PC-3 (cell line): ENCODE data around the gene PRUNE2.

Source experiments
- CTCF ChIP-seq: fragments of 300-600 bp; sonication (generic); conservative IDR thresholded peaks from 2 replicates; pipeline ENCODE4 v1.5.1; 2017; ENCODE audit warnings: antibody characterized with exemption, low read depth, mild to moderate bottlenecking, low read length
- EZH2 ChIP-seq: fragments of 300-600 bp; sonication (generic); IDR thresholded peaks from one replicate; pipeline ENCODE4 v1.6.1; 2017; ENCODE audit warnings: antibody characterized with exemption, mild to moderate bottlenecking, low read length; ENCODE audit not compliant: unreplicated experiment
- EZH2phosphoT487 ChIP-seq: fragments of 300-600 bp; sonication (generic); IDR thresholded peaks from 2 replicates; pipeline ENCODE4 v1.6.1; 2018; ENCODE audit warnings: mild to moderate bottlenecking, antibody characterized with exemption, low read length, borderline replicate concordance

- peak; percentile 58 for TF ChIP-seq CTCF
- TF ChIP-seq EZH2, result no peak
- no peak for TF ChIP-seq EZH2phosphoT487
These were observed 144.5 kb downstream of the PRUNE2 start for GRCh38 chr9:76761448-76761847.
